Fibroblast of mammary gland (primary cell): Measurements from ENCODE around the gene DAO.

Source experiments
- DNase-seq: peaks from one replicate; pipeline ENCODE4 v3.0.0-alpha.2; 2010; ENCODE audit warnings: low read depth
- H3K4me3 ChIP-seq: 2 replicates; pipeline ENCODE4 v1.5.1; 2011; ENCODE audit warnings: low read depth, mild to moderate bottlenecking, low read length, moderate library complexity; ENCODE audit not compliant: control insufficient read depth
- TF ChIP-seq, protein P1 (sequence below): conservative IDR thresholded peaks from 2 replicates; pipeline ENCODE4 v1.5.1; 2011; ENCODE audit warnings: low read depth, low read length, inconsistent platforms; ENCODE audit not compliant: control insufficient read depth, insufficient read depth

Gene DAO

GRCh38 chr12:108835860-108836634, 43.8 kb upstream of the DAO start:
- no peak overlapping the region for H3K4me3 ChIP-seq
- TF ChIP-seq, protein P1, sequence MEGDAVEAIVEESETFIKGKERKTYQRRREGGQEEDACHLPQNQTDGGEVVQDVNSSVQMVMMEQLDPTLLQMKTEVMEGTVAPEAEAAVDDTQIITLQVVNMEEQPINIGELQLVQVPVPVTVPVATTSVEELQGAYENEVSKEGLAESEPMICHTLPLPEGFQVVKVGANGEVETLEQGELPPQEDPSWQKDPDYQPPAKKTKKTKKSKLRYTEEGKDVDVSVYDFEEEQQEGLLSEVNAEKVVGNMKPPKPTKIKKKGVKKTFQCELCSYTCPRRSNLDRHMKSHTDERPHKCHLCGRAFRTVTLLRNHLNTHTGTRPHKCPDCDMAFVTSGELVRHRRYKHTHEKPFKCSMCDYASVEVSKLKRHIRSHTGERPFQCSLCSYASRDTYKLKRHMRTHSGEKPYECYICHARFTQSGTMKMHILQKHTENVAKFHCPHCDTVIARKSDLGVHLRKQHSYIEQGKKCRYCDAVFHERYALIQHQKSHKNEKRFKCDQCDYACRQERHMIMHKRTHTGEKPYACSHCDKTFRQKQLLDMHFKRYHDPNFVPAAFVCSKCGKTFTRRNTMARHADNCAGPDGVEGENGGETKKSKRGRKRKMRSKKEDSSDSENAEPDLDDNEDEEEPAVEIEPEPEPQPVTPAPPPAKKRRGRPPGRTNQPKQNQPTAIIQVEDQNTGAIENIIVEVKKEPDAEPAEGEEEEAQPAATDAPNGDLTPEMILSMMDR: no peak
- DNase-seq: no peak

DNA sequence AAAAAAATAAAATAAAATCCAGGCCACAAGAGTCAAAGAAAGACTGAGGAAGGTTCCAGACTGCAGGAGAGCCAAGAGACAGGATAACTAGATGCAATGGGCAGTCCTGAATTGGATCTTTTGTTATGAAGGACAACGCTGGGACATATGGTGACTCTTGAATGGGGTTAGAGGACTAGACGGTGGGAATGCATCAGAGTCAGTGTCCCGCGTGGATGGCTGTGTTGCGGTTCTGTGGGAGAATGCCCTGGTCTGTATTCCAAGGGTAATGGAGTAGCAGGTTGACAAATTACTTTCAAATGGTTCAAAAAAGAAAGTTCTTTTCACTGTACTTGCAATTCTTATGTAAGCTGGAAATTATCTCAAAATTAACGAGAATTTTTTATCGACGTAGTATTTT, 42.7 kb upstream of the DAO start:
- H3K4me3 ChIP-seq: no peak overlapping the region
- DNase-seq: no peak
- TF ChIP-seq, protein P1: no peak

GRCh38 chr12:108837680-108838079, 42.2 kb upstream of the DAO start:
- DNase-seq: no peak
- H3K4me3 ChIP-seq: no peak overlapping the region
- TF ChIP-seq, protein P1: no peak

- no peak overlapping the region for H3K4me3 ChIP-seq
- TF ChIP-seq, protein P1: no peak
- peak; percentile 100 for DNase-seq
Observed at GRCh38 chr12:108838194-108839017, 41.5 kb upstream of the DAO start.

- no peak overlapping the region for H3K4me3 ChIP-seq
- DNase-seq: peak; percentile 65
- TF ChIP-seq, protein P1: no peak
Observed at GRCh38 chr12:108839018-108839889, 40.6 kb upstream of the DAO start.

DNA sequence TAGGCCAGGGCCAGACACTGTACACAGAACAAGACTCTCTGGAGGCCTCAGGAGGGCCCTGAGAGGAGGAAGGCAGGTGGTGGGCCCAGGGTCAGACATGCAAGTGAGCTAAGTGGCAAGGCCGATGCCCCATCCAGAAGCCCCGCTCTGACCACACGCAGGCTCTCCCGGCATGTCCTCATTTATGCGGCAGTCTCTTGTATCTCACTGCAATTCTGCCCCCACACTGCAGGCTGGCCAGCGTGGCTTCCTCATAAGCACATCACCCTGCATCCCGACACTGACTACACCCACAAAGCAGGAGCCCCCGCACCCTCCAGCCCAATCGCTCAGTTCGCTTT, 40.0 kb upstream of the DAO start:
- no peak overlapping the region for H3K4me3 ChIP-seq
- TF ChIP-seq, protein P1: no peak
- peak; percentile 55 for DNase-seq
